RCC 7860 (cell line): ENCODE results near the gene ARNT2.
"Not testable (repeated sequence)": the region's sequence is repeated elsewhere in the genome, so short reads cannot be mapped to it uniquely, and the experiment has no call there.

Experiments used
- DNase-seq: peaks from one replicate; pipeline ENCODE4 v3.0.0-alpha.2; 2015; ENCODE audit warnings: low spot score
- FAIRE-seq: peaks from 2 replicates; lab custom pipeline; 2012; peaks lifted over from hg19 to GRCh38; lab: Jason Lieb, UNC

Gene ARNT2

GRCh38 chr15:80404057-80404760 is at the start of gene ARNT2:
Gene ARNT2, plus strand, starts transcription at chr15:80404382. Its CDS starts 134 bp downstream, at chr15:80404516.
- DNase-seq = no peak
- FAIRE-seq = no peak

- no peak for DNase-seq
- FAIRE-seq = no peak
These were observed 37.1 kb upstream of the ARNT2 start for GRCh38 chr15:80367094-80367493.

- DNase-seq (no peak), FAIRE-seq (no peak)
These were observed 36.5 kb upstream of the ARNT2 start for GRCh38 chr15:80367661-80368060.

GRCh38 chr15:80371924-80372323 is 32.3 kb upstream of the ARNT2 start:
- FAIRE-seq = no peak
- DNase-seq = no peak

- no peak for DNase-seq
- no peak for FAIRE-seq
These were observed 29.7 kb upstream of the ARNT2 start for GRCh38 chr15:80374441-80374840.

GRCh38 chr15:80375968-80376891 is 28.0 kb upstream of the ARNT2 start:
- FAIRE-seq (no peak), DNase-seq (no peak)

GRCh38 chr15:80379693-80380092 is 24.5 kb upstream of the ARNT2 start:
- FAIRE-seq (no peak), DNase-seq (no peak)

- no peak for FAIRE-seq
These were observed 24.0 kb upstream of the ARNT2 start for GRCh38 chr15:80380154-80380553.

GRCh38 chr15:80382285-80382684 is 21.9 kb upstream of the ARNT2 start:
- DNase-seq = no peak
- FAIRE-seq = no peak

More at GRCh38 chr15:80380154-80380553, 24.0 kb upstream of the ARNT2 start:
- DNase-seq = no peak

- no peak for DNase-seq
- FAIRE-seq = no peak
These were observed 19.8 kb upstream of the ARNT2 start for GRCh38 chr15:80384432-80384831.

GRCh38 chr15:80386151-80386550 is 18.0 kb upstream of the ARNT2 start:
- DNase-seq (no peak), FAIRE-seq (no peak)

GRCh38 chr15:80388326-80388725 is 15.9 kb upstream of the ARNT2 start:
- no peak for FAIRE-seq
- no peak for DNase-seq

- FAIRE-seq = no peak
- no peak for DNase-seq
These were observed 14.8 kb upstream of the ARNT2 start for GRCh38 chr15:80389370-80389769.

GRCh38 chr15:80390942-80391341 is 13.2 kb upstream of the ARNT2 start:
- not testable (repeated sequence) for FAIRE-seq, DNase-seq

GRCh38 chr15:80395616-80396015 is 8.6 kb upstream of the ARNT2 start:
- FAIRE-seq (no peak), DNase-seq (no peak)

GRCh38 chr15:80396096-80396495 is 8.1 kb upstream of the ARNT2 start:
- DNase-seq (no peak), FAIRE-seq (no peak)

- FAIRE-seq = no peak
- DNase-seq = no peak
These were observed 4.7 kb upstream of the ARNT2 start for GRCh38 chr15:80399508-80399907.

GRCh38 chr15:80401456-80401855 is 2.7 kb upstream of the ARNT2 start:
- FAIRE-seq (no peak), DNase-seq (no peak)

GRCh38 chr15:80402339-80402738 is 1.8 kb upstream of the ARNT2 start:
- DNase-seq (no peak), FAIRE-seq (no peak)

GRCh38 chr15:80403712-80404056 is 498 bp upstream of the ARNT2 start:
- DNase-seq (no peak), FAIRE-seq (no peak)

- FAIRE-seq (no peak), DNase-seq (no peak)
These were observed 775 bp downstream of the ARNT2 start for GRCh38 chr15:80404761-80405553.
